GM18858 (cell line): ENCODE results near the gene SMCO4.
"Not testable (repeated sequence)": the region's sequence is repeated elsewhere in the genome, so short reads cannot be mapped to it uniquely, and the experiment has no call there.

Experiments used
- ATAC-seq: cut with Tn5 transposase; IDR thresholded peaks from one replicate; pipeline ENCODE4 v1.9.1; 2021; ENCODE audit not compliant: unreplicated experiment

Gene SMCO4

GRCh38 chr11:93543292-93543977, at the start of gene SMCO4:
SMCO4 (minus strand) TSS chr11:93543391; CDS start chr11:93479189, 64,202 bp downstream.
- ATAC-seq, result peak; percentile 77

GRCh38 chr11:93591247-93591898, 48.2 kb upstream of the SMCO4 start:
- ATAC-seq, result peak; percentile 88

- ATAC-seq, result no peak
Observed at GRCh38 chr11:93589347-93589746, 46.2 kb upstream of the SMCO4 start.

GRCh38 chr11:93587858-93588581, 44.8 kb upstream of the SMCO4 start:
- no peak for ATAC-seq

- ATAC-seq, result not testable (repeated sequence)
Observed at GRCh38 chr11:93587425-93587824, 44.2 kb upstream of the SMCO4 start.

- ATAC-seq, result no peak
Observed at GRCh38 chr11:93585758-93586157, 42.6 kb upstream of the SMCO4 start.

- no peak for ATAC-seq
Observed at GRCh38 chr11:93583490-93583889, 40.3 kb upstream of the SMCO4 start.

- no peak for ATAC-seq
Observed at GRCh38 chr11:93579187-93579751, 36.1 kb upstream of the SMCO4 start.

GRCh38 chr11:93577286-93577685, 34.1 kb upstream of the SMCO4 start:
- ATAC-seq, result no peak

- not testable (repeated sequence) for ATAC-seq
Observed at GRCh38 chr11:93576870-93577269, 33.7 kb upstream of the SMCO4 start.

GRCh38 chr11:93574638-93575220, 31.5 kb upstream of the SMCO4 start:
- no peak for ATAC-seq

GRCh38 chr11:93573184-93573583, 30.0 kb upstream of the SMCO4 start:
- no peak for ATAC-seq

GRCh38 chr11:93572621-93573020, 29.4 kb upstream of the SMCO4 start:
- no peak for ATAC-seq

GRCh38 chr11:93572171-93572570, 29.0 kb upstream of the SMCO4 start:
- no peak for ATAC-seq

- ATAC-seq, result no peak
Observed at GRCh38 chr11:93571612-93572011, 28.4 kb upstream of the SMCO4 start.

GRCh38 chr11:93570759-93571413, 27.7 kb upstream of the SMCO4 start:
- ATAC-seq, result no peak

GRCh38 chr11:93569496-93569895, 26.3 kb upstream of the SMCO4 start:
- ATAC-seq, result no peak

GRCh38 chr11:93568726-93569125, 25.5 kb upstream of the SMCO4 start:
- ATAC-seq, result no peak

GRCh38 chr11:93567401-93567895, 24.3 kb upstream of the SMCO4 start:
- no peak for ATAC-seq

GRCh38 chr11:93564895-93565294, 21.7 kb upstream of the SMCO4 start:
- ATAC-seq, result no peak

GRCh38 chr11:93563857-93564256, 20.7 kb upstream of the SMCO4 start:
- no peak for ATAC-seq
